Measurements from ENCODE around the gene SMG1. TPM values are rescaled to one million over a fixed set of nuclear protein-coding genes. Genes with fewer than 3 reads are reported as not detected.

SMG1 gene
- total and polyA plus RNA-seq, 2 of the 13 experiments (the other 11 are each of a cell fraction or from before 2014, with no cell fraction given) = 48.7 to 53.7 TPM

DNA sequence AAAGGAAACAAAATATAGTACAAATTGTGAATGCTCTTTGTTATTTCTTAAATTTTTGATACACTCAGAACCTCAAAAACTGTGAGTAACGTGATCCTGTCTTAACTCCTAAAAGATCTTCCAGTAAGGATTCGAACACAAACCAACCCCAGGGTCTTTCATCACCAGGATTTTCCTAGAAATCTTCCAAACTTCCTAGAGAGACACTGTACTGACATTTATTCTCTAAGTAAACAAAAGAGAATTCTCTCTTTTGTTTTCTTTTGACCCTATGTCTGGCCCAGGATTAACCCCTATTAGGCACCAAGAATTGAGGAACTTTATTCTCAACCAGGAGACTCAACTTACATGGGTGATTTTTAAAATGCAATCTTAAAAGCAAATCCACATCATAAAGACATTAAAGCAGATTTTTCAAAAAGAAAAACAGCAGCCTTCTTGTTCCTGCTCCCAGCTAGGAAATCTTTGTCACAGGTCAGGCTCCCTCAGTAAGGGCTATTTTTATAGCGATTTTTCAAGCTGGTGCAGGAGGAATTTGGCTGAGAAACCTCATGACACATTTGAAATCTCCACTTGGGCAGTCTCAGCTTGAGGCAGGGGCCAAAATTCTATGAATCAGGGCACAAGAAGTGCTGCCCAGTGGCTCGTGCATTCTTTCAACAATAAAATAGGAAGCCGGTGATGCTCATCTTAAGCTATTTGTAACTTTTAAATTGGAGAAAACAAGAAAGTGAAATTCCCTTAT, 6.2 kb upstream of the SMG1 start (continued):
- TF ChIP-seq, protein P1, sequence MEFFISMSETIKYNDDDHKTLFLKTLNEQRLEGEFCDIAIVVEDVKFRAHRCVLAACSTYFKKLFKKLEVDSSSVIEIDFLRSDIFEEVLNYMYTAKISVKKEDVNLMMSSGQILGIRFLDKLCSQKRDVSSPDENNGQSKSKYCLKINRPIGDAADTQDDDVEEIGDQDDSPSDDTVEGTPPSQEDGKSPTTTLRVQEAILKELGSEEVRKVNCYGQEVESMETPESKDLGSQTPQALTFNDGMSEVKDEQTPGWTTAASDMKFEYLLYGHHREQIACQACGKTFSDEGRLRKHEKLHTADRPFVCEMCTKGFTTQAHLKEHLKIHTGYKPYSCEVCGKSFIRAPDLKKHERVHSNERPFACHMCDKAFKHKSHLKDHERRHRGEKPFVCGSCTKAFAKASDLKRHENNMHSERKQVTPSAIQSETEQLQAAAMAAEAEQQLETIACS (CRISPR knock-in tag; IDR thresholded peaks at IDR 0.05) = no peak
- TF ChIP-seq, protein P2, sequence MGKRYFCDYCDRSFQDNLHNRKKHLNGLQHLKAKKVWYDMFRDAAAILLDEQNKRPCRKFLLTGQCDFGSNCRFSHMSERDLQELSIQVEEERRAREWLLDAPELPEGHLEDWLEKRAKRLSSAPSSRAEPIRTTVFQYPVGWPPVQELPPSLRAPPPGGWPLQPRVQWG (CRISPR knock-in tag; IDR thresholded peaks at IDR 0.05; ENCODE audit: borderline replicate concordance, low read depth) = no peak
- TF ChIP-seq MED13 (CRISPR knock-in tag; IDR thresholded peaks at IDR 0.05) (no peak), ZNF432 (CRISPR knock-in tag; IDR thresholded peaks at IDR 0.05; ENCODE audit: borderline replicate concordance) (no peak)

DNA sequence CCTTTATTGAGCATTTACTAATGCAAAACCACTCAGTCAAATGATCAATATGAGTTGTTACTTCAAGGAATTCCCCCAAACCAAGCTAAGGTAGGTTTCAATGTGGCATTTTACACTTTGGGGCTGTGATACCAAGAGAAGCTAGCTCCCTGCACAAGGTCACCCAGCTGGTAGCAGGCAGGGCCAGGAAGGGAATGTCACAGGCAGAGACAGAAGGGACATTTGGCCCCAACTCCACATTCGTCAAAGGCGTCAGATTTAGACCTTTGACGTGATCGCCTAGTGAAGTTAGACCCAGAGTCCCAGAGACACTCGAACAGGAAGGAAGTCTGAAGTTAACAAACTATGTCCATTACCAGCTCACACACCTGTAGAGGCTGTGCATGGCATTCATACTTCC, 5.5 kb upstream of the SMG1 start:
- in situ Hi-C loops (cut with HindIII; ENCODE audit: extremely low pct_ligation_motif_present, low pct_unique_long_range_greater_than_20kb) (no loop called here), intact Hi-C loops (cut with micrococcal nuclease; ENCODE audit: unreplicated experiment) (loop anchor here (2.0 kb wide), 1 partner anchor 15 kb away; no protein-coding TSS in a partner anchor)
- ATAC-seq = no peak
- peak; percentile 26 for DNase-seq (ENCODE audit: low spot score)
- Histone ChIP-seq H3K4me3 (replicated peaks in 1 of 3; ENCODE audit: insufficient read depth in 1 of 3, low read depth in 2 of 3, low read length in 3 of 3) (0 out of 6 replicates have a peak overlapping the region, but pooled peaks of 1 of the 3 experiments have one; percentile 8), H3K4me2 (ENCODE audit: low read depth, low read length) (peak overlapping the region; percentile 33; the same call in 1 of the 2 replicates), H2AFZ (ENCODE audit: low read length) (no peak overlapping the region), H3K27me3 (ENCODE audit: control insufficient read depth in 1 of 2, insufficient read depth in 2 of 2, low read length in 2 of 2) (no peaks in the 10 kb centered on the region), H3K27ac (ENCODE audit: extremely low read length, insufficient read depth, low read length) (no peak overlapping the region), H3K9ac (ENCODE audit: insufficient read depth, low read depth, low read length) (no peak overlapping the region), H3K36me3 (replicated peaks in 1 of 2; ENCODE audit: control insufficient read depth in 1 of 2, insufficient read depth in 2 of 2, low read length in 2 of 2) (no peaks in the 10 kb centered on the region), H3K4me1 (ENCODE audit: insufficient read depth, low read length) (peaks cover 61% of the 10 kb centered on the region), H3K9me3 (ENCODE audit: low read length) (no peaks in the 10 kb centered on the region), H3K79me2 (ENCODE audit: insufficient read depth, low read length) (no peaks in the 10 kb centered on the region), H4K20me1 (ENCODE audit: insufficient read depth, low read length) (no peaks in the 10 kb centered on the region)
- FAIRE-seq = no peak
- ChIA-PET POLR2A (interaction anchor here (1.4 to 2.9 kb wide), 2 partner anchors 130 to 142 kb away, joined by 4 to 14 read pairs; partner anchors contain the start of genes ARL6IP1 and RPS15A), CTCF (ENCODE audit: low intra/inter-chr PET ratio, low total read pairs) (no interaction called here)
- 21% methylated on average over 5 of the region's 5 CpGs for WGBS (ENCODE audit: low lambda C conversion rate)
- no TSS peak for BruUV-seq (replicated peaks)
- TF ChIP-seq SP4 (CRISPR knock-in tag; IDR thresholded peaks at IDR 0.05) = no peak
- TF ChIP-seq JUN (CRISPR knock-in tag; IDR thresholded peaks at IDR 0.05) = no peak
- TF ChIP-seq RAD51 (IDR thresholded peaks at IDR 0.05; ENCODE audit: borderline replicate concordance) = no peak
- TF ChIP-seq SALL2 (CRISPR knock-in tag; IDR thresholded peaks at IDR 0.05) = no peak
- TF ChIP-seq MBNL3 (CRISPR knock-in tag; conservative IDR thresholded peaks at IDR 0.05) = no peak
- TF ChIP-seq ZBTB21 (CRISPR knock-in tag; IDR thresholded peaks at IDR 0.05) = 0 out of 2 replicates have a peak, but pooled peaks have one; percentile 29
- TF ChIP-seq ZNF672 (CRISPR knock-in tag; IDR thresholded peaks at IDR 0.05) = no peak
- no peak for TF ChIP-seq ATF7 (IDR thresholded peaks at IDR 0.05)
- TF ChIP-seq ATF7 (CRISPR knock-in tag; IDR thresholded peaks at IDR 0.05) = no peak
- TF ChIP-seq SRSF9 (IDR thresholded peaks at IDR 0.05; ENCODE audit: borderline replicate concordance, insufficient read depth, low read depth, low read length, poor library complexity, severe bottlenecking) = no peak
- no peak for TF ChIP-seq GATAD1 (CRISPR knock-in tag; IDR thresholded peaks at IDR 0.05)
- no peak for TF ChIP-seq SIX1 (CRISPR knock-in tag; IDR thresholded peaks at IDR 0.05; ENCODE audit: borderline replicate concordance)
- TF ChIP-seq, protein P3, sequence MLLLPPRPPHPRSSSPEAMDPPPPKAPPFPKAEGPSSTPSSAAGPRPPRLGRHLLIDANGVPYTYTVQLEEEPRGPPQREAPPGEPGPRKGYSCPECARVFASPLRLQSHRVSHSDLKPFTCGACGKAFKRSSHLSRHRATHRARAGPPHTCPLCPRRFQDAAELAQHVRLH (CRISPR knock-in tag; IDR thresholded peaks at IDR 0.05; ENCODE audit: borderline replicate concordance, low read depth) = no peak
- TF ChIP-seq ZBTB38 (CRISPR knock-in tag; IDR thresholded peaks at IDR 0.05) = no peak
- no peak for TF ChIP-seq SOX13 (IDR thresholded peaks at IDR 0.05)
- TF ChIP-seq SOX13 (CRISPR knock-in tag; conservative IDR thresholded peaks at IDR 0.05 in 1 of 2, IDR thresholded peaks at IDR 0.05 in 1 of 2) = no peak
- no peak for TF ChIP-seq KDM2A (CRISPR knock-in tag; IDR thresholded peaks at IDR 0.05; ENCODE audit: borderline replicate concordance, low read depth)
- TF ChIP-seq ZNF333 (CRISPR knock-in tag; IDR thresholded peaks at IDR 0.05; ENCODE audit: borderline replicate concordance) = no peak
- TF ChIP-seq ZNF782 (CRISPR knock-in tag; IDR thresholded peaks at IDR 0.05; ENCODE audit: borderline replicate concordance) = no peak
- TF ChIP-seq RBAK (CRISPR knock-in tag; IDR thresholded peaks at IDR 0.05) = no peak
